ENCODE data around the gene DAPK2.
A peak's percentile ranks its signal among the peaks of the same experiment; 100 is the strongest.
"Not testable (repeated sequence)": the region's sequence is repeated elsewhere in the genome, so short reads cannot be mapped to it uniquely, and the experiment has no call there.

DAPK2 gene

GRCh38 chr15:64046421-64047153 is at the start of gene DAPK2:
Gene DAPK2 (minus strand): TSS chr15:64046485. CDS start chr15:64040261, 6,224 bp downstream.
- no peak for FAIRE-seq

DNA sequence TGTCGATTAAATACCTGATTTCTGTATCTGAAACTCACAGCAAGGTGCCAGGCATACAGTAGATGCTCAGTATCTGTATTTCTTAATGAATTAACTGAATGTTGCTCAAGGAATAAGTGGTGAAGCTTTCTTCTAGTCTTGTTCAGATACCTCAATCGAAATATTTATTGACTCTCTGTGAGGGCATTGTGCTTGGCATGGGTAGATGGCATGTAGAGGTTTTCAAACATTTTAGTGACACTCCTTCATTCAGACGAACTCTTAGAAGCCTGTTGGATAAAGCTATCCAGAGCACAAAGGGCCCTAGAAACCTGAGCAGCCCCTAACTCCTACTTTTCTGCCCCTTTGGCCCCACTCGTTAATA is 49.1 kb upstream of the DAPK2 start:
- no peak for FAIRE-seq

- peak; percentile 84 for FAIRE-seq
These were observed 47.5 kb upstream of the DAPK2 start, which contains the start of gene CIAO2A for GRCh38 chr15:64093627-64094417. Gene CIAO2A (minus strand): TSS chr15:64093838. CDS start chr15:64093768, 70 bp downstream.

- no peak for FAIRE-seq
These were observed 46.8 kb upstream of the DAPK2 start for GRCh38 chr15:64092864-64093626.

GRCh38 chr15:64092075-64092820 is 46.0 kb upstream of the DAPK2 start:
- no peak for FAIRE-seq

- FAIRE-seq, result no peak
These were observed 44.2 kb upstream of the DAPK2 start for GRCh38 chr15:64090527-64090926.

DNA sequence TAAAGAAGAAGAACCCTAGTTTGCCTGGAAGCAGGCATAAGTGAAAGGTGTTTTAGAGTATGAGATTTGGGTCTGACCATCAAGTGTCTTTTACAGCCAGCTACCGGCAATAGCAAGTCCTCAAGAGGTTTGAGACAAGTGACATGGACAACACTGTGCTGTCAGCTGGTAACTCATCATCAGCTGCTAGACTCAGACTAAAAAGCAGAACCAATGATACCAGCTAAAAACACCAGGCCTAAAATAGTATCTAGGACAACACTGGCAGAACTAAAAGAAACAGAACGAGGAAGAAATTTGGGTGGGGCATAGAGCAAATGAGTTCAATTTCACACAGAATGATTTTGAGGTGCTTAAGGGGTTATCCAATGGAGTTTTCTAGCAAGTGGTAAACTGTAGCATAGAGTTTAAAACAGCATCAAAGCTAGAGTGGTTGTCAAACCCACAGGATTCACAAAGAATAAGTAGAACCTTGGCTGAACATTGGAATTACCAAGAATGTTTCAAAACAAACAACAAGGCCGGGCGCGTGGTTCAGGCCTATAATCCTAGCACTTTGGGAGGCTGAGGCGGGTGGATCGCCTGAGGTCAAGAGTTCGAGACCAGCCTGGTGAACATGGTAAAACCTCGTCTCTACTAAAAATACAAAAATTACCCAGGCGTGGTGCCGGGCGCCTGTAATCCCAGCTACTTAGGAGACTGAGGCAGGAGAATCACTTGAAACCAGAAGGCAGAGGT is 43.4 kb upstream of the DAPK2 start:
- no peak for FAIRE-seq

- FAIRE-seq, result no peak
These were observed 36.5 kb upstream of the DAPK2 start for GRCh38 chr15:64082757-64083156.

GRCh38 chr15:64073496-64073895 is 27.2 kb upstream of the DAPK2 start:
- not testable (repeated sequence) for FAIRE-seq

- FAIRE-seq, result no peak
These were observed 26.5 kb upstream of the DAPK2 start for GRCh38 chr15:64072812-64073211.

DNA sequence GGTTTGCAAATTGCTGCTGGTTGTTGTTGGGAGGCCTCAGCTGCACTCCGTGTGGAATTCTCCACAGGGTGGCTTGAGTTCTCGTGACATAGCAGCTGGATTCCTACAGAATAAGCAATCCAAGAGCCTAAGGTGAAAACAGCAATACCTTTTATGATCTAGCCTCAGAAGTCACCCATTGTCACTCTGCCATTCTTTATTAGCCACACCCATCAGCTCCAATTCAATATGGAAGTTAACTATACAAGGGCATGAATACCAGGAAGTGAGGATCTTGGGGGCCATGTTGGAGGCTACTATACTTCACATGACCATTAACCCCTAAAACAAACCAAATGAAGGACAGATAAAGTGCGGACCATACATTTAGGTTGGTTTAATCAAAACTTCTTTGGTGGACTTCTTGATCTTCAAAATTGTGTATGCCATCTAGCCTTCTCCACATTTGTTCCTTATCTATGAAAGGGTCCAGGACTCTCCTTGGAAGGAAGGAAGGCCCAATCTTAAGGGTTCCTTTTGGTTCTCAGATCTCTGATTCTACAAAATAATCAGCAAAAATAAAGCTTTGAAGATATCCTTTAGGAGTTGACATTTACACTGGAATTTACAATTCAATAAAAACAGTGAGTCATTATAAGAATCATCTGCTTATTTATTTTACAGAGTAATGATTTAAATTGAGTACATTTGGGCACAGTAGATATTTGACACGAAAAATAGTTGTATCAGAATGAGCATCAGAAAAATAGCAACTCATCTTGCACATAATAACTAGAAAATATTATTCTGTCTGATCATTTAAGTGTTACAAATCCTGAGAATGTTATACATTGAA is 25.9 kb upstream of the DAPK2 start:
- FAIRE-seq, result no peak

- no peak for FAIRE-seq
These were observed 24.9 kb upstream of the DAPK2 start for GRCh38 chr15:64070965-64071851.

GRCh38 chr15:64070106-64070505 is 23.8 kb upstream of the DAPK2 start:
- no peak for FAIRE-seq

DNA sequence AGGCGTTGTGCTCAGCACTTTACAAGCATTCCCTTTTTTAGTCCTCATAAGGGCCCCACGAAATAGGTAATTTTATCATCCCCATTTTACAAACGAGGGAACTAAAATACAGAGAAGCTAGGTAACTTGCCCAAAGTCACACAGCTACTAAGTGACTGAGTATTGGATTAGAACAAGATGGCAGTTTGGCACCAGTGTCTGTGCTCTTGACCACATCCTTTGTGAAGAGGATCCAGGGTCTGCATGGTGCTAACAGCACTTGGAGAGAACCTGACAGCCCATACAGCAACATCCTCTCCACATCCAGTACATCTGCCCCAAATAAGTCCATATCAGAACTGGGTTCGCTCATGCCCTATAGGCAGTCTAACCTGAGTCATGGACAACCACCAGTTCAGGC is 21.8 kb upstream of the DAPK2 start:
- FAIRE-seq, result no peak

DNA sequence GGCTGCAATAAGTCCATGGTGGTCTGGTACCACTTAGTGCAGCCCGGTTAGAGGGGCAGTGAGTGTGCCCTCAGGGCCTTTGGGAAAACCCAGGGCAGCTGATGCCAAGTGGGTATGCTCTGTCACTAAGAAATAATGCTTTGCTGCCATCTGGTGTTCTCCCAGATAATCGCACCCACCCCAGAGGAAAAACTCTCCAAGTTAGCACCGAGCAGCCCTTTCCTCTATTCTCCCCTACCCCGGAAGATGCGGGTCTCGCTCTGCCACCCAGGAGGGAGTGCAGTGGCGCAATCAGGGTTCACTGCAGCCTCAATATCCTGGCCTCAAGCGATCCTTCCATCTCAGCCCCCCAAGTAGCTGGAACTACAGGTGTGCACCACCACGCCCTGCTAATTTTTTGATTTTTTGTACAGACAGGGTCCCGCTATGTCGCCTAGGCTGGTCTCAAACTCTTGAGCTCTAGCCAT is 21.3 kb upstream of the DAPK2 start:
- no peak for FAIRE-seq

DNA sequence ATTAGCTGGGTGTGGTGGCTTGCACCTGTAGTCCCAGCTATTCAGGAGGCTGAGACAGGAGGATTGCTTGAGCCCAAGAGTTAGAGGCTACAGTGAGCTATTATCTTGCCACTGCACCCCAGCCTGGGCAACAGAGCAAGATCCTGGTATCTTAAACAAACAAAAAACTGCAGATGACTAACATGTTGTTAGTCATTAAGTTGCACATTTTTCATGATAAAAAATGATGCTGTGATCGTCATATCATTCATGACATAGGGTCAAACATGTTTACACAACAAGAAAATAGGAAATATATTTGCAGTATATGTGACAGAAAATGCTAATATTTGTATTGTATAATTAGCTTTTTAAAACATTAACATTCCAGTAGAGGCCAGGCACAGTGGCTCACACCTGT is 20.2 kb upstream of the DAPK2 start:
- FAIRE-seq, result no peak

GRCh38 chr15:64060716-64061115 is 14.4 kb upstream of the DAPK2 start:
- FAIRE-seq, result no peak

- not testable (repeated sequence) for FAIRE-seq
These were observed 12.8 kb upstream of the DAPK2 start for GRCh38 chr15:64059104-64059503.

- FAIRE-seq, result no peak
These were observed 12.0 kb upstream of the DAPK2 start for GRCh38 chr15:64058279-64058678.

DNA sequence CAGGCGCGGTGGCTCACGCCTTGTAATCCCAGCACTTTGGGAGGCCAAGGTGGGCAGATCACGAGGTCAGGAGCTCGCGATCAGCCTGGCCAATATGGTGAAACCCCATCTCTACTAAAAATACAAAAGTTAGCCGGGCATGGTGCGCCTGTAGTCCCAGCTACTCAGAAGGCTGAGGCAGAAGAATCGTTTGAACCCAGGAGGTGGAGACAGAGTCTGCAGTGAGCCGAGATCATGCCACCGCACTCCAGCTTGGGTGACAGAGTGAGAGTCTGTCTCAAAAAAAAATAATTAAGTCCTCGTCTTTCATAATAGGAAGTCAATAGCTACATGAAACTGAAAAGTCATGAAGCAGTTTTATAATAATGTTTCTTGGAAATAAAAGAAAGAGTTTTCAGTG is 7.4 kb upstream of the DAPK2 start:
- not testable (repeated sequence) for FAIRE-seq
